K562 (cell line): ENCODE data around the gene RNU6-9. TPM values are rescaled to one million over a fixed set of nuclear protein-coding genes. Genes with fewer than 3 reads are reported as not detected.

Source experiments
- ATAC-seq: fragments of 200-7000 bp; cut with Tn5 transposase; 3 replicates; pipeline ENCODE4 v1.9.1; 2020; ENCODE audit warnings: moderate library complexity
- BruUV-seq: library from RNA; stranded (reverse); fragments of 400-500 nt; replicated peaks from 2 replicates; lab custom pipeline; 2021; lab: Mats Ljungman, UMichigan
- CTCF ChIA-PET: fragments of 300-600 bp; formaldehyde crosslinking; extraction: SDS; loops from one replicate; lab custom pipeline; 2021; ENCODE audit warnings: low intra/inter-chr PET ratio; lab: Yijun Ruan, JAX
- POLR2A ChIA-PET: fragments of 300-600, 350-650 bp; sonication (Branson Sonifier 250); formaldehyde crosslinking; extraction: SDS; loops from one replicate; lab custom pipeline; 2021; ENCODE audit warnings: antibody characterized with exemption, inconsistent platforms; lab: Yijun Ruan, JAX
- DNase-seq, 4 experiments: peaks; one replicate each; pipeline versions ENCODE4 v3.0.0 to v3.0.0-alpha.2; 2011 to 2018; ENCODE audit warnings: low spot score in 3 of 4, mixed read lengths in 3 of 4; ENCODE audit errors: extremely low read depth in 1 of 4
- FAIRE-seq: peaks from 2 replicates; lab custom pipeline; 2011; peaks lifted over from hg19 to GRCh38; lab: Jason Lieb, UNC
- H2AFZ ChIP-seq: 2 replicates; pipeline ENCODE4 v1.6.0; 2011; ENCODE audit warnings: low read depth, low read length, control low read depth, inconsistent platforms
- H3K27ac ChIP-seq: fragments of 200-600 bp; 3 replicates; pipeline ENCODE4 v1.8.0; 2011; ENCODE audit warnings: low read depth, mild to moderate bottlenecking, control low read depth, inconsistent platforms, low read length, moderate library complexity, mixed read lengths; ENCODE audit errors: extremely low read depth
- H3K27me3 ChIP-seq, 2 experiments: fragments of 300-600 bp in 1 of 2; 2 replicates in 1 of 2; 3 replicates in 1 of 2; pipeline versions ENCODE4 v1.6.0 to v1.8.0; 2011; ENCODE audit warnings: inconsistent platforms in 2 of 2, low read length in 2 of 2, mild to moderate bottlenecking in 1 of 2, mixed read lengths in 1 of 2, moderate library complexity in 1 of 2; ENCODE audit not compliant: control insufficient read depth in 2 of 2, insufficient read depth in 2 of 2
- H3K36me3 ChIP-seq: fragments of 300-600 bp; 3 replicates; pipeline ENCODE4 v1.8.0; 2011; ENCODE audit warnings: mild to moderate bottlenecking, low read length, inconsistent platforms; ENCODE audit not compliant: control insufficient read depth, insufficient read depth
- H3K4me1 ChIP-seq, 2 experiments: fragments of 200-600 bp in 1 of 2; replicated peaks in 1 of 2; 2 replicates in 1 of 2; 3 replicates in 1 of 2; pipeline versions ENCODE4 v1.5.1 to v1.8.0; 2011; ENCODE audit warnings: inconsistent platforms in 2 of 2, low read length in 2 of 2, mild to moderate bottlenecking in 1 of 2, mixed read lengths in 1 of 2, moderate library complexity in 1 of 2; ENCODE audit not compliant: control insufficient read depth in 2 of 2, insufficient read depth in 2 of 2
- H3K4me2 ChIP-seq: 2 replicates; pipeline ENCODE4 v1.6.1; 2011; ENCODE audit warnings: low read length, control low read depth, inconsistent platforms, mixed read lengths; ENCODE audit not compliant: insufficient read depth
- H3K4me3 ChIP-seq: fragments of 200-600 bp; sonication (generic), shearing (Covaris generic); 2 replicates; pipeline ENCODE4 v1.5.1; 2016; ENCODE audit warnings: control low read depth, inconsistent platforms
- H3K79me2 ChIP-seq: fragments of 200-600 bp; 3 replicates; pipeline ENCODE4 v1.8.0; 2011; ENCODE audit warnings: low read length, inconsistent platforms; ENCODE audit not compliant: control insufficient read depth, insufficient read depth
- H3K9ac ChIP-seq, 2 experiments: 2 replicates each; pipeline versions ENCODE4 v1.6.0 to v1.6.1; 2011; ENCODE audit warnings: low read depth in 2 of 2, low read length in 2 of 2, control low read depth in 1 of 2, inconsistent platforms in 1 of 2, mild to moderate bottlenecking in 1 of 2, mixed read lengths in 1 of 2; ENCODE audit not compliant: insufficient read depth in 1 of 2
- H3K9me1 ChIP-seq: one replicate; pipeline ENCODE4 v1.6.0; 2011; ENCODE audit warnings: inconsistent platforms, mild to moderate bottlenecking, low read length, moderate library complexity; ENCODE audit not compliant: control insufficient read depth, insufficient read depth
- H3K9me3 ChIP-seq: replicated peaks from 2 replicates; pipeline ENCODE4 v1.5.1; 2011; ENCODE audit warnings: low read depth, low read length, inconsistent platforms; ENCODE audit not compliant: control insufficient read depth, insufficient read depth
- H4K20me1 ChIP-seq: replicated peaks from 2 replicates; pipeline ENCODE4 v1.6.1; 2011; ENCODE audit warnings: low read length, inconsistent platforms, mixed read lengths; ENCODE audit not compliant: control insufficient read depth, insufficient read depth
- BHLHE40 ChIP-seq: IDR thresholded peaks from 2 replicates; pipeline ENCODE4 v1.6.1; 2011; ENCODE audit warnings: low read length, improper control_type of control experiment
- CHD1 ChIP-seq: fragments of 200-600 bp; sonication (generic); IDR thresholded peaks from one replicate; pipeline ENCODE4 v1.6.1; 2012; ENCODE audit warnings: mild to moderate bottlenecking, moderate library complexity, low read length, inconsistent platforms
- MEF2A ChIP-seq: IDR thresholded peaks from 2 replicates; pipeline ENCODE4 v1.6.1; 2011; ENCODE audit warnings: low read depth, mild to moderate bottlenecking, low read length, moderate library complexity; ENCODE audit not compliant: control insufficient read depth
- MXI1 ChIP-seq: IDR thresholded peaks from 2 replicates; pipeline ENCODE4 v1.6.1; 2011; ENCODE audit warnings: low read depth, mild to moderate bottlenecking, improper control_type of control experiment, low read length
- POLR2G ChIP-seq: fragments of 200-400 bp; formaldehyde crosslinking; IDR thresholded peaks from 2 replicates; pipeline ENCODE4 v1.6.1; 2017; ENCODE audit warnings: low read depth, mild to moderate bottlenecking, antibody characterized with exemption, low read length, moderate library complexity
- RBBP5 ChIP-seq: fragments of 200-600 bp; sonication (generic); IDR thresholded peaks from 2 replicates; pipeline ENCODE4 v1.6.1; 2012; ENCODE audit warnings: borderline replicate concordance, mild to moderate bottlenecking, low read length, control low read depth, inconsistent platforms; ENCODE audit not compliant: insufficient read depth, poor library complexity, severe bottlenecking
- RBFOX2 ChIP-seq: fragments of 200-400 bp; formaldehyde crosslinking; IDR thresholded peaks from 2 replicates; pipeline ENCODE4 v1.6.1; 2017; ENCODE audit warnings: low read depth, mild to moderate bottlenecking, low read length, moderate library complexity
- RBM22 ChIP-seq: fragments of 200-400 bp; formaldehyde crosslinking; IDR thresholded peaks from 2 replicates; pipeline ENCODE4 v1.6.1; 2018; ENCODE audit warnings: low read length, low read depth; ENCODE audit not compliant: poor library complexity, severe bottlenecking
- VEZF1 ChIP-seq: fragments of 200-800 bp; sonication (Bioruptor generic); IDR thresholded peaks from 2 replicates; pipeline ENCODE4 v1.6.1; 2017; ENCODE audit warnings: missing genetic modification characterization, missing compliant biosample characterization
- XRCC4 ChIP-seq: IDR thresholded peaks from one replicate; pipeline ENCODE4 v1.6.1; 2011; ENCODE audit not compliant: insufficient read depth, insufficient read length; ENCODE audit errors: extremely low read depth
- ZBTB33 ChIP-seq: sonication (generic); formaldehyde crosslinking; IDR thresholded peaks from 2 replicates; pipeline ENCODE4 v1.8.1; 2023; ENCODE audit warnings: mild to moderate bottlenecking, missing genetic modification reagents
- ZKSCAN3 ChIP-seq: fragments of 250-450 bp; sonication (Bioruptor Pico); IDR thresholded peaks from 2 replicates; pipeline ENCODE4 v1.4.0; 2020
- ZKSCAN8 ChIP-seq: fragments of 200-800 bp; sonication (Bioruptor generic); IDR thresholded peaks from 2 replicates; pipeline ENCODE4 v1.6.1; 2016; ENCODE audit warnings: missing genetic modification characterization, missing compliant biosample characterization
- ZNF699 ChIP-seq: fragments of 250-450 bp; sonication (Bioruptor Pico); IDR thresholded peaks from 2 replicates; pipeline ENCODE4 v1.8.0; 2021; ENCODE audit warnings: mild to moderate bottlenecking, moderate library complexity; ENCODE audit not compliant: insufficient replicate concordance
- ZZZ3 ChIP-seq: fragments of 450-650 bp; IDR thresholded peaks from 2 replicates; pipeline ENCODE4 v1.6.1; 2016; ENCODE audit warnings: antibody characterized with exemption, mild to moderate bottlenecking, moderate library complexity
- WGBS: fragments of 100-300 bp; shearing (Covaris generic); methylation state at CpG from one replicate; pipeline ENCODE4 v1.1.6; 2016; ENCODE audit warnings: low coverage, mixed read lengths; ENCODE audit not compliant: insufficient coverage; ENCODE audit errors: missing lambda C conversion rate; 5-methylcytosine and 5-hydroxymethylcytosine counted together
- in situ Hi-C: fragments of 300-500 bp; cut with MboI; formaldehyde crosslinking; loops from 4 replicates; pipeline ENCODE4 v1.15.0; 2018; ENCODE audit warnings: inconsistent platforms, mixed read lengths
- intact Hi-C: fragments of 100-400 bp; cut with micrococcal nuclease; formaldehyde crosslinking; loops from 2 replicates; pipeline ENCODE4 v1.14.2; 2022
- polyA plus RNA-seq, 8 experiments: library from polyadenylated mRNA; depleted of rRNA in 4 of 8; stranded (reverse) in 5 of 8; unstranded in 3 of 8; fragments of >200 nt; fragmentation: Nextera tagmentation in 2 of 8; fragmentation: Illumina TruSeq in 1 of 8; extraction: Ambion mirVana in 2 of 8; extraction: Trizol in 1 of 8; gene quantifications; 2 replicates each; pipeline versions ENCODE4 v1.2.1 to v1.2.3, GENCODE V29; 2011 to 2014; ENCODE audit warnings: inconsistent platforms in 1 of 8, missing spikeins in 1 of 8
- total RNA-seq, 7 experiments: library from RNA; depleted of rRNA in 6 of 7; stranded (reverse); fragments of >200 nt in 6 of 7; fragmentation: Illumina TruSeq in 2 of 7; extraction: Trizol in 2 of 7; gene quantifications; 2 replicates each; pipeline versions ENCODE4 v1.2.1 to v1.2.3, GENCODE V29; 2011 to 2021; ENCODE audit warnings: low replicate concordance in 1 of 7

The RNU6-9 gene
- total and polyA plus RNA-seq, 9 of the 15 experiments (the other 6 are each of a cell fraction or from before 2014, with no cell fraction given): not detected

GRCh38 chr19:879711-880438 lies 13.4 kb upstream of the RNU6-9 start (continued):
- TF ChIP-seq POLR2G: peak; percentile 58
- TF ChIP-seq XRCC4: no peak
- TF ChIP-seq RBM22: peak; percentile 41
- 0 out of 2 replicates have a peak, but pooled peaks have one; percentile 25 for TF ChIP-seq VEZF1
- TF ChIP-seq, all 486 proteins: peak for 7

GRCh38 chr19:881385-882071 lies 11.8 kb upstream of the RNU6-9 start:
- Histone ChIP-seq H3K9me1 (no peaks in the 10 kb centered on the region), H3K27ac (no peak overlapping the region), H2AFZ (no peak overlapping the region), H3K79me2 (no peaks in the 10 kb centered on the region), H3K36me3 (peaks cover 68% of the 10 kb centered on the region), H3K9ac (peak overlapping the region in 1 of 2 experiments; percentile 9; a peak in 1 of 4 replicates), H3K4me1 (peaks cover 0 to 50% of the 10 kb centered on the region in 2 experiments; a peak in 2 of 5 replicates), H3K27me3 (no peaks in the 10 kb centered on the region), H4K20me1 (no peaks in the 10 kb centered on the region; the same call in 1 of the 2 replicates), H3K9me3 (no peaks in the 10 kb centered on the region), H3K4me3 (no peak overlapping the region), H3K4me2 (no peak overlapping the region)
- 99% methylated on average over 23 of the region's 34 CpGs for WGBS
- POLR2A ChIA-PET: interaction anchor here (0.9 to 3.1 kb wide), 4 partner anchors 11 to 85 kb away, joined by 3 to 11 read pairs (median 8); partner anchors contain the start of genes MED16, PTBP1 and RNU6-9
- no TSS peak for BruUV-seq
- intact Hi-C loops: no loop called here
- FAIRE-seq (no peak), ATAC-seq (no peak), DNase-seq (no peak)
- in situ Hi-C loops: no loop called here
- CTCF ChIA-PET: no interaction called here
- TF ChIP-seq RBFOX2: 0 out of 2 replicates have a peak, but pooled peaks have one; percentile 37
- 0 out of 2 replicates have a peak, but pooled peaks have one; percentile 7 for TF ChIP-seq POLR2G
- no peak for TF ChIP-seq BHLHE40
- TF ChIP-seq MXI1: no peak
- no peak for TF ChIP-seq ZNF699 (CRISPR knock-in tag)
- no peak for TF ChIP-seq ZKSCAN8 (CRISPR knock-in tag)
- TF ChIP-seq RBBP5: no peak
- no peak for TF ChIP-seq ZZZ3
- no peak for TF ChIP-seq ZKSCAN3 (CRISPR knock-in tag)
- TF ChIP-seq MEF2A: no peak
- TF ChIP-seq CHD1: no peak
- peak; percentile 52 for TF ChIP-seq ZBTB33 (CRISPR knock-in tag)
